HEK293 (cell line): ENCODE measurements around the gene KATNAL2.

Source experiments
- CTCF ChIA-PET: fragments of 350-600 bp; formaldehyde crosslinking; extraction: SDS; loops from one replicate; lab custom pipeline; 2021; ENCODE audit warnings: antibody characterized with exemption; lab: Yijun Ruan, JAX
- POLR2A ChIA-PET: fragments of 300-600 bp; formaldehyde crosslinking; extraction: SDS; loops from one replicate; lab custom pipeline; 2020; ENCODE audit warnings: antibody characterized with exemption, inconsistent platforms; lab: Yijun Ruan, JAX
- H3K27ac ChIP-seq: fragments of 200-500 bp; sonication (Bioruptor generic); 2 replicates; pipeline ENCODE4 v1.5.1; 2014; ENCODE audit warnings: low read depth, low read length, control low read depth, inconsistent platforms; ENCODE audit errors: extremely low read depth
- H3K36me3 ChIP-seq, 2 experiments: fragments of 200-500 bp in 1 of 2; sonication (Bioruptor generic) in 1 of 2; 1 replicate in 1 of 2; 2 replicates in 1 of 2; pipeline ENCODE4 v1.5.1; 2014 to 2017; ENCODE audit warnings: inconsistent platforms in 2 of 2, low read length in 2 of 2; ENCODE audit not compliant: control insufficient read depth in 2 of 2, insufficient read depth in 1 of 2
- H3K4me1 ChIP-seq: fragments of 200-500 bp; sonication (Bioruptor generic); 2 replicates; pipeline ENCODE4 v1.5.1; 2014; ENCODE audit warnings: mild to moderate bottlenecking, low read length, inconsistent platforms; ENCODE audit not compliant: control insufficient read depth, insufficient read depth
- H3K4me3 ChIP-seq: 2 replicates; pipeline ENCODE4 v1.5.1; 2011; ENCODE audit warnings: low read depth, mild to moderate bottlenecking, control low read depth, low read length, moderate library complexity
- H3K9me3 ChIP-seq: fragments of 200-500 bp; sonication (Bioruptor generic); 2 replicates; pipeline ENCODE4 v1.5.1; 2014; ENCODE audit warnings: low read depth, low read length, inconsistent platforms; ENCODE audit not compliant: control insufficient read depth, insufficient read depth
- GLI2 ChIP-seq: fragments of 450-650 bp; formaldehyde crosslinking; IDR thresholded peaks from 2 replicates; pipeline ENCODE4; 2017; ENCODE audit warnings: missing biosample characterization, missing genetic modification characterization, low read depth, borderline replicate concordance
- GLIS1 ChIP-seq: fragments of 450-650 bp; formaldehyde crosslinking; IDR thresholded peaks from 2 replicates; pipeline ENCODE4 v1.5.1; 2016; ENCODE audit warnings: missing biosample characterization, missing genetic modification characterization
- HOXA7 ChIP-seq: sonication (generic); formaldehyde crosslinking; IDR thresholded peaks from 2 replicates; pipeline ENCODE4 v1.8.1; 2022; ENCODE audit warnings: missing genetic modification reagents, borderline replicate concordance
- KLF9 ChIP-seq: fragments of 450-650 bp; formaldehyde crosslinking; IDR thresholded peaks from 2 replicates; pipeline ENCODE4 v1.5.1; 2016; ENCODE audit warnings: missing biosample characterization, missing genetic modification characterization, low read depth
- ZBTB1 ChIP-seq: fragments of 450-650 bp; formaldehyde crosslinking; IDR thresholded peaks from 2 replicates; pipeline ENCODE4 v1.5.1; 2016; ENCODE audit warnings: missing biosample characterization, missing genetic modification characterization
- ZBTB7A ChIP-seq: fragments of 450-650 bp; formaldehyde crosslinking; IDR thresholded peaks from 2 replicates; pipeline ENCODE4 v1.5.1; 2016; ENCODE audit warnings: low read depth, missing biosample characterization, missing genetic modification characterization
- ZEB2 ChIP-seq: fragments of 450-650 bp; formaldehyde crosslinking; IDR thresholded peaks from 2 replicates; pipeline ENCODE4 v1.5.1; 2016; ENCODE audit warnings: missing biosample characterization, missing genetic modification characterization
- ZNF2 ChIP-seq: fragments of 450-650 bp; formaldehyde crosslinking; IDR thresholded peaks from 2 replicates; pipeline ENCODE4 v1.5.1; 2016; ENCODE audit warnings: missing biosample characterization, missing genetic modification characterization
- ZNF292 ChIP-seq: fragments of 450-650 bp; formaldehyde crosslinking; IDR thresholded peaks from 2 replicates; pipeline ENCODE4 v1.5.1; 2016; ENCODE audit warnings: low read depth, missing biosample characterization, missing genetic modification characterization, borderline replicate concordance
- ZNF311 ChIP-seq: fragments of 450-650 bp; formaldehyde crosslinking; IDR thresholded peaks from 2 replicates; pipeline ENCODE4 v1.5.1; 2017; ENCODE audit warnings: missing biosample characterization, missing genetic modification characterization, borderline replicate concordance
- ZNF341 ChIP-seq: fragments of 450-650 bp; formaldehyde crosslinking; IDR thresholded peaks from 2 replicates; pipeline ENCODE4; 2016; ENCODE audit warnings: low read depth, missing biosample characterization, missing genetic modification characterization
- ZNF433 ChIP-seq: fragments of 450-650 bp; formaldehyde crosslinking; IDR thresholded peaks from 2 replicates; pipeline ENCODE4 v1.5.1; 2016; ENCODE audit warnings: missing biosample characterization, missing genetic modification characterization, low read depth
- ZNF558 ChIP-seq: fragments of 450-650 bp; formaldehyde crosslinking; IDR thresholded peaks from 2 replicates; pipeline ENCODE4 v1.5.1; 2016; ENCODE audit warnings: missing biosample characterization, missing genetic modification characterization
- ZSCAN16 ChIP-seq: fragments of 450-650 bp; formaldehyde crosslinking; IDR thresholded peaks from 2 replicates; pipeline ENCODE4 v1.5.1; 2016; ENCODE audit warnings: missing biosample characterization, missing genetic modification characterization
- ZSCAN30 ChIP-seq: fragments of 450-650 bp; IDR thresholded peaks from 2 replicates; pipeline ENCODE4 v1.5.1; 2018; ENCODE audit warnings: missing biosample characterization, mild to moderate bottlenecking, missing genetic modification characterization, moderate library complexity
- TF ChIP-seq, protein P1 (sequence below): fragments of 450-650 bp; formaldehyde crosslinking; IDR thresholded peaks from 2 replicates; pipeline ENCODE4 v1.5.1; 2016; ENCODE audit warnings: missing biosample characterization, missing genetic modification characterization, borderline replicate concordance
- TF ChIP-seq, protein P2 (sequence below): fragments of 450-650 bp; formaldehyde crosslinking; IDR thresholded peaks from 2 replicates; pipeline ENCODE4 v1.5.1; 2016; ENCODE audit warnings: missing biosample characterization, missing genetic modification characterization
- TF ChIP-seq, protein P3 (sequence below): fragments of 450-650 bp; formaldehyde crosslinking; IDR thresholded peaks from 2 replicates; pipeline ENCODE4 v1.5.1; 2016; ENCODE audit warnings: missing biosample characterization, missing genetic modification characterization, low read depth
- TF ChIP-seq, protein P4 (sequence below): fragments of 450-650 bp; formaldehyde crosslinking; IDR thresholded peaks from 2 replicates; pipeline ENCODE4 v1.5.1; 2017; ENCODE audit warnings: missing biosample characterization, mild to moderate bottlenecking, missing genetic modification characterization, moderate library complexity
- TF ChIP-seq, protein P5 (sequence below): fragments of 450-650 bp; formaldehyde crosslinking; optimal IDR thresholded peaks from 2 replicates; pipeline ENCODE3; 2016; ENCODE audit warnings: missing biosample characterization, mild to moderate bottlenecking, missing genetic modification characterization

Gene KATNAL2

DNA sequence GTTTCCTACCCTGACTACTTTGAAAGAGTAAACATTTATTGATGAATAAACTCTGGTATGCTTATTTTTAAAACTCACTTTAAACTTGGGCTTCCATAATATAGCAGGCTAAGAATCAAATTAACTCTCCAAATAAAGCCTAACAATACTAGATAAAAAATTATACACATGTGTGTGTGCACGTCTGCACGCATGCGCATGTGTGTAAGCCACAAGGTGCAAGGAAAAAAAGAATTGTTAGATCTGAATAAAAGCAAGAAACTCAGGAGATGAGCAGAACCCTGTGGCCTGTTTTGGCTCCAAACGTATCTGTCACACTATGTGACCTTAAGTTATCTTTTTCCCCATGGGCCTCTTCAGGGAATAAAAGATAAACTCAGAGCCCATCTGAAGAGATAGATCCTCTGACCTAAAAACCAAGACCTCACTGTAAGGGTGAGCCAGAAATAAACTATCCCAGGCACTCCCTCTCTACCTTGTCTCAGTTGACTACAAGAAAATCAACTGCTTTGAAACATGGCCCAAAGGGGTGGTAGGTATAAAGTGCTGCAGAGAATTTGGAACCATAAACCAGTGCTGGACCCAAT lies 226.6 kb downstream of the KATNAL2 start:
- TF ChIP-seq ZSCAN16 (tag by site-specific recombination) (no peak), HOXA7 (CRISPR knock-in tag) (no peak), GLIS1 (tag by site-specific recombination) (no peak), ZNF433 (tag by site-specific recombination) (no peak), ZNF311 (tag by site-specific recombination) (no peak), ZBTB7A (no peak), GLI2 (tag by site-specific recombination) (no peak), ZNF2 (no peak), ZSCAN30 (tag by site-specific recombination) (no peak), ZNF558 (no peak), ZEB2 (tag by site-specific recombination) (no peak), ZBTB1 (tag by site-specific recombination) (no peak)
- TF ChIP-seq, protein P1, sequence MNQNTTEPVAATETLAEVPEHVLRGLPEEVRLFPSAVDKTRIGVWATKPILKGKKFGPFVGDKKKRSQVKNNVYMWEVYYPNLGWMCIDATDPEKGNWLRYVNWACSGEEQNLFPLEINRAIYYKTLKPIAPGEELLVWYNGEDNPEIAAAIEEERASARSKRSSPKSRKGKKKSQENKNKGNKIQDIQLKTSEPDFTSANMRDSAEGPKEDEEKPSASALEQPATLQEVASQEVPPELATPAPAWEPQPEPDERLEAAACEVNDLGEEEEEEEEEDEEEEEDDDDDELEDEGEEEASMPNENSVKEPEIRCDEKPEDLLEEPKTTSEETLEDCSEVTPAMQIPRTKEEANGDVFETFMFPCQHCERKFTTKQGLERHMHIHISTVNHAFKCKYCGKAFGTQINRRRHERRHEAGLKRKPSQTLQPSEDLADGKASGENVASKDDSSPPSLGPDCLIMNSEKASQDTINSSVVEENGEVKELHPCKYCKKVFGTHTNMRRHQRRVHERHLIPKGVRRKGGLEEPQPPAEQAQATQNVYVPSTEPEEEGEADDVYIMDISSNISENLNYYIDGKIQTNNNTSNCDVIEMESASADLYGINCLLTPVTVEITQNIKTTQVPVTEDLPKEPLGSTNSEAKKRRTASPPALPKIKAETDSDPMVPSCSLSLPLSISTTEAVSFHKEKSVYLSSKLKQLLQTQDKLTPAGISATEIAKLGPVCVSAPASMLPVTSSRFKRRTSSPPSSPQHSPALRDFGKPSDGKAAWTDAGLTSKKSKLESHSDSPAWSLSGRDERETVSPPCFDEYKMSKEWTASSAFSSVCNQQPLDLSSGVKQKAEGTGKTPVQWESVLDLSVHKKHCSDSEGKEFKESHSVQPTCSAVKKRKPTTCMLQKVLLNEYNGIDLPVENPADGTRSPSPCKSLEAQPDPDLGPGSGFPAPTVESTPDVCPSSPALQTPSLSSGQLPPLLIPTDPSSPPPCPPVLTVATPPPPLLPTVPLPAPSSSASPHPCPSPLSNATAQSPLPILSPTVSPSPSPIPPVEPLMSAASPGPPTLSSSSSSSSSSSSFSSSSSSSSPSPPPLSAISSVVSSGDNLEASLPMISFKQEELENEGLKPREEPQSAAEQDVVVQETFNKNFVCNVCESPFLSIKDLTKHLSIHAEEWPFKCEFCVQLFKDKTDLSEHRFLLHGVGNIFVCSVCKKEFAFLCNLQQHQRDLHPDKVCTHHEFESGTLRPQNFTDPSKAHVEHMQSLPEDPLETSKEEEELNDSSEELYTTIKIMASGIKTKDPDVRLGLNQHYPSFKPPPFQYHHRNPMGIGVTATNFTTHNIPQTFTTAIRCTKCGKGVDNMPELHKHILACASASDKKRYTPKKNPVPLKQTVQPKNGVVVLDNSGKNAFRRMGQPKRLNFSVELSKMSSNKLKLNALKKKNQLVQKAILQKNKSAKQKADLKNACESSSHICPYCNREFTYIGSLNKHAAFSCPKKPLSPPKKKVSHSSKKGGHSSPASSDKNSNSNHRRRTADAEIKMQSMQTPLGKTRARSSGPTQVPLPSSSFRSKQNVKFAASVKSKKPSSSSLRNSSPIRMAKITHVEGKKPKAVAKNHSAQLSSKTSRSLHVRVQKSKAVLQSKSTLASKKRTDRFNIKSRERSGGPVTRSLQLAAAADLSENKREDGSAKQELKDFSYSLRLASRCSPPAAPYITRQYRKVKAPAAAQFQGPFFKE (tag by site-specific recombination), result no peak
- TF ChIP-seq, protein P2, sequence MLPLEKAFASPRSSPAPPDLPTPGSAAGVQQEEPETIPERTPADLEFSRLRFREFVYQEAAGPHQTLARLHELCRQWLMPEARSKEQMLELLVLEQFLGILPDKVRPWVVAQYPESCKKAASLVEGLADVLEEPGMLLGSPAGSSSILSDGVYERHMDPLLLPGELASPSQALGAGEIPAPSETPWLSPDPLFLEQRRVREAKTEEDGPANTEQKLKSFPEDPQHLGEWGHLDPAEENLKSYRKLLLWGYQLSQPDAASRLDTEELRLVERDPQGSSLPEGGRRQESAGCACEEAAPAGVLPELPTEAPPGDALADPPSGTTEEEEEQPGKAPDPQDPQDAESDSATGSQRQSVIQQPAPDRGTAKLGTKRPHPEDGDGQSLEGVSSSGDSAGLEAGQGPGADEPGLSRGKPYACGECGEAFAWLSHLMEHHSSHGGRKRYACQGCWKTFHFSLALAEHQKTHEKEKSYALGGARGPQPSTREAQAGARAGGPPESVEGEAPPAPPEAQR (tag by site-specific recombination), result no peak
- H3K27ac ChIP-seq, result no peak overlapping the region
- ChIA-PET CTCF (no interaction called here), POLR2A (interaction anchor here (0.6 to 0.7 kb wide), 2 partner anchors 13 to 1023 kb away, joined by 3 to 8 read pairs; no protein-coding TSS in a partner anchor)
- peaks cover 0 to 8% of the 10 kb centered on the region in 2 experiments; a peak in 1 of 3 replicates for H3K36me3 ChIP-seq
- no peak overlapping the region for H3K4me3 ChIP-seq
- no peaks in the 10 kb centered on the region for H3K4me1 ChIP-seq
- H3K9me3 ChIP-seq, result no peaks in the 10 kb centered on the region

DNA sequence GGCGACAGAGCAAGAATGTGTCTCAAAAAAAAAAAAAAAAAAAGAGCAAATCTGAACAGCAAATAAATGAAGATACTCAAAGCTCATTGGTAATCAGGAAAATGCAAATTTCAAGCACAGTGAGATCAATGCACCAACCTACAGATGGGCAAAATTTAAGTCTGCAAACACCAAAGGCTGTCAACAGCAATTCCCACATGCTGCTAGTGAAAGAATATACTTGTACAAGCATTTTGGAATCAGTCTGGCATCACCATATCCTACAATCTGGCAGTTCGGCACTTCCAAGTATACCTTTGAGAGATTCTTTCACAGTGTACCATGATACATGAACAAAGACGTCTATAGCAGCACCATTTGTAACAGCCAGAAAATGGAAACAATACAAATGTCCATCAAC lies 228.8 kb downstream of the KATNAL2 start:
- ChIA-PET POLR2A (interaction anchor here (0.6 kb wide), 1 partner anchor 697 kb away, joined by 4 read pairs; no protein-coding TSS in a partner anchor), CTCF (no interaction called here)
- no peak overlapping the region for H3K27ac ChIP-seq
- peaks cover 8% of the 10 kb centered on the region for H3K4me1 ChIP-seq
- H3K9me3 ChIP-seq, result no peaks in the 10 kb centered on the region
- H3K36me3 ChIP-seq, result peaks cover 0 to 3% of the 10 kb centered on the region in 2 experiments; a peak in 1 of 3 replicates
- H3K4me3 ChIP-seq, result no peak overlapping the region
- TF ChIP-seq KLF9 (tag by site-specific recombination) (no peak), ZNF341 (no peak), ZNF292 (tag by site-specific recombination) (no peak)
- TF ChIP-seq, protein P3, sequence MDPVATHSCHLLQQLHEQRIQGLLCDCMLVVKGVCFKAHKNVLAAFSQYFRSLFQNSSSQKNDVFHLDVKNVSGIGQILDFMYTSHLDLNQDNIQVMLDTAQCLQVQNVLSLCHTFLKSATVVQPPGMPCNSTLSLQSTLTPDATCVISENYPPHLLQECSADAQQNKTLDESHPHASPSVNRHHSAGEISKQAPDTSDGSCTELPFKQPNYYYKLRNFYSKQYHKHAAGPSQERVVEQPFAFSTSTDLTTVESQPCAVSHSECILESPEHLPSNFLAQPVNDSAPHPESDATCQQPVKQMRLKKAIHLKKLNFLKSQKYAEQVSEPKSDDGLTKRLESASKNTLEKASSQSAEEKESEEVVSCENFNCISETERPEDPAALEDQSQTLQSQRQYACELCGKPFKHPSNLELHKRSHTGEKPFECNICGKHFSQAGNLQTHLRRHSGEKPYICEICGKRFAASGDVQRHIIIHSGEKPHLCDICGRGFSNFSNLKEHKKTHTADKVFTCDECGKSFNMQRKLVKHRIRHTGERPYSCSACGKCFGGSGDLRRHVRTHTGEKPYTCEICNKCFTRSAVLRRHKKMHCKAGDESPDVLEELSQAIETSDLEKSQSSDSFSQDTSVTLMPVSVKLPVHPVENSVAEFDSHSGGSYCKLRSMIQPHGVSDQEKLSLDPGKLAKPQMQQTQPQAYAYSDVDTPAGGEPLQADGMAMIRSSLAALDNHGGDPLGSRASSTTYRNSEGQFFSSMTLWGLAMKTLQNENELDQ (tag by site-specific recombination), result no peak
- TF ChIP-seq, protein P4, sequence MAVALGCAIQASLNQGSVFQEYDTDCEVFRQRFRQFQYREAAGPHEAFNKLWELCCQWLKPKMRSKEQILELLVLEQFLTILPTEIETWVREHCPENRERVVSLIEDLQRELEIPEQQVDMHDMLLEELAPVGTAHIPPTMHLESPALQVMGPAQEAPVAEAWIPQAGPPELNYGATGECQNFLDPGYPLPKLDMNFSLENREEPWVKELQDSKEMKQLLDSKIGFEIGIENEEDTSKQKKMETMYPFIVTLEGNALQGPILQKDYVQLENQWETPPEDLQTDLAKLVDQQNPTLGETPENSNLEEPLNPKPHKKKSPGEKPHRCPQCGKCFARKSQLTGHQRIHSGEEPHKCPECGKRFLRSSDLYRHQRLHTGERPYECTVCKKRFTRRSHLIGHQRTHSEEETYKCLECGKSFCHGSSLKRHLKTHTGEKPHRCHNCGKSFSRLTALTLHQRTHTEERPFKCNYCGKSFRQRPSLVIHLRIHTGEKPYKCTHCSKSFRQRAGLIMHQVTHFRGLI, result no peak
- TF ChIP-seq, protein P5, sequence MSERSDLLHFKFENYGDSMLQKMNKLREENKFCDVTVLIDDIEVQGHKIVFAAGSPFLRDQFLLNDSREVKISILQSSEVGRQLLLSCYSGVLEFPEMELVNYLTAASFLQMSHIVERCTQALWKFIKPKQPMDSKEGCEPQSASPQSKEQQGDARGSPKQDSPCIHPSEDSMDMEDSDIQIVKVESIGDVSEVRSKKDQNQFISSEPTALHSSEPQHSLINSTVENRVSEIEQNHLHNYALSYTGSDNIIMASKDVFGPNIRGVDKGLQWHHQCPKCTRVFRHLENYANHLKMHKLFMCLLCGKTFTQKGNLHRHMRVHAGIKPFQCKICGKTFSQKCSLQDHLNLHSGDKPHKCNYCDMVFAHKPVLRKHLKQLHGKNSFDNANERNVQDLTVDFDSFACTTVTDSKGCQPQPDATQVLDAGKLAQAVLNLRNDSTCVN, result no peak
